HG02970 (cell line): ENCODE results near the gene TOMM22.

Source experiments
- ATAC-seq: cut with Tn5 transposase; IDR thresholded peaks from one replicate; pipeline ENCODE4 v1.9.1; 2021; ENCODE audit warnings: mild to moderate bottlenecking, moderate library complexity, moderate number of reproducible peaks; ENCODE audit not compliant: unreplicated experiment, low FRiP score

The TOMM22 gene

DNA sequence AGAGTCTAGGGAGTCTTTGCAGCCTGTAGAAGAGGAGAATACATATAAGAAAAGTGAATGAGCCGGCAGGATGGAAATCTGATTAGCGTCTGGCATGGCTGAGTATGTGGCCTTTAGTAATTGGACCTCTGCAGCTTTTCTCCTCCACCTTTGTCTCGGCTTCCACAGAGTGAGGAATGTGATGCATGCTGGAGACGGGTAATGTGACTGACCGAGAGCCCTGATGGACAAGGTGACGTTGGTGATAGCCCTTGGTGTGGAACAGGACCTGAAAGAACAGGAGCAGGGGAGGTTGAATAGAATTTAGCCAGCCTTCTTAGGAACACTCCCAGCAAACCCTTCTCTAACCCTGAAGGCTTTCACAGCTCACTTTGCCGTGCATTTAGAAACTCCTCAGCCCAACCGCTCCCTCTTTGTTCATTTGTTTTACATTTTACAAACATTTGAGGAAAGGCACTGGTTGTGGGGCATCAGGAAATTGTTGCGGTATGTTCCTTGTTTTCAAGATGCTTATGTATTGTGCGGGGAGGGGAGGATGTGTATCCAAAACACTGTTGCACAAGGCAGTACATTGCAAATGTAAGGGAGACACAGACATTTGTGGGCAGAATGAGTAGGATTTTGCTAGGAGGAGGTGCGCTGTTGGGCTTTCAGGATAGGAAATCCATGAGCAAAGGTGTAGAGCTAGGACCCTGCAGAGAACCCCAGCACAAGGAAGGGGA, 30.9 kb downstream of the TOMM22 start:
- no peak for ATAC-seq

DNA sequence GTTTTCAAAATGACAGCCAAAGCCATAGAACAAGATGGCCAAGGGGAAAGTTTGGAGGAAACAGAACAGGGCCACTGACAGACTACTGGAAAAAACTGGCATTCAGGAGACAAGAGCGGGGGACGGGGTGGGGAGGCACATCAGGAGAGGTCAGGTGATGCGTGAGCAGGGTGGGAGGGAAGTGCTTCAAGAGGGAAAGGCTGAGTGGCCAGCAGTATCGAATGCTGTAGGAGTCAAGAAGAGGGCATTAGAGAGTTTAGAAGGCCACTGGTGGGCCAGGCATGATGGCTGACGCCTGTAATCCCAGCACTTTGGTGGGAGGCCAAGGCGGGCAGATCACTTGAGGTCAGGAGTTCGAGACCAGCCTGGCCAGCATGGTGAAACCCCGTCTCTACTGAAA, 32.2 kb downstream of the TOMM22 start:
- no peak for ATAC-seq

DNA sequence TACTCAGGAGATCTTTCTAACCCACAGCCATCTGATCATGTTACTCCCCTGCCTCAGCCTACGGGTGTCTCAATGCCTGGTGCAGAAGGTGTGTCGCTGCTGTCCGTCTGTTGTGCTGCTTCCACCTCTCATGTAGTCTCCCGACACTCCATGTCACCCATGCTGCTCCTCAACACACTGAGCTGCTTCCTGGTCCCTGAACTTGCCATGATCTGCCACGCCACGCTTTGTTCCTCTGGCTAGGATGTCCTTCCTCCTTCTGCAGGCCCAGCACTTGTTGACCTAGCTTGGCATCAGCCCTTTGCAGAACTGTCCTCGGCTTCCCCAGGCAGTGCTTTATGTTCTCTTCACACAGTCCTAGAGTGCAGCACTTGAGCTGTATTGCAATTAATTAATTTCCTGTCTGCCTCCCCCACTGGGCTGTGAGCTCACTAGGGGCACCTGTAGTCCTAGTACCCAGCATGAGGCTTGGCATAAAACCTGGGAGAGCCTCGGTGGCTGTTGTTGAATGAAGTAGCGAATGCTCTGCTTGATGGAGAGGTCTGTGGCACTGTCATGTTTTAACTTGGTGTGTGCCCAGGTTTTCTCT, 33.5 kb downstream of the TOMM22 start:
- no peak for ATAC-seq

DNA sequence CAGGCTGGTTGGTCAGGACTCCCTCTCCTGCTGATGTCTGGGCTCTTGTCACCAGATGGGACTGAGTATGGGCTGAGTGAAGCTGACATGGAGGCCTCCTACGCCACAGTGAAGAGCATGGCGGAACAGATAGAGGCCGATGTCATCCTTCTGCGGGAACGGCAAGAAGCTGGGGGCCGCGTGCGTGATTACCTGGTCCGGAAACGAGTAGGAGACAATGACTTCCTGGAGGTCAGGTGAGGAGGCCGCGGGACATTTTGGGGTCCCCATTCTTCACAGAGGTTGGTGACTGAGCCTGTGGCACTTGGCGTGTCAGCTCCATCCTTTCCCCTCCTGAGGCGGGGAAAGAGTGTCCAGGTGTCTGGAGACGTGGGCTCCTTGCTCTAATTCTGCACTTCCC, 34.1 kb downstream of the TOMM22 start:
- ATAC-seq: no peak

DNA sequence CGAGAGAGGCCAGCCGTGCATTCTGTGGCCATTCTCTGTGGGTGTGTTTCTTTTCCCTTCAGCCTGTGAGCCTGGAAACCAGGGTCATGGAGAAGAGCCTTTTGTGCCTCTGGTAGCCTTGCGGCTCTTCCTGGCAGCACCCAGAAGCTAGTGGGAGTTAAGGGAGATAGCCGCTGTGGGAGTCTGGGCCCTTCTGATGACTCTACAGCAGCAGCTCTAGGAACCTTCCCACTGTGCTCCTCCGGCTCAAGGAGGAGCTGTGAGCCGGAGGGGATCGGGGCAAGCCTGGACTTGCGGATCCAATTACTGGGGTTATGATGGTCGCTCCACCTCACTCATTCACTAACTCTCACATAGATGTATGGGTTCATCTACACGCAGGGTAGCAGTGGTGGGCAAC, 34.5 kb downstream of the TOMM22 start:
- ATAC-seq: no peak

DNA sequence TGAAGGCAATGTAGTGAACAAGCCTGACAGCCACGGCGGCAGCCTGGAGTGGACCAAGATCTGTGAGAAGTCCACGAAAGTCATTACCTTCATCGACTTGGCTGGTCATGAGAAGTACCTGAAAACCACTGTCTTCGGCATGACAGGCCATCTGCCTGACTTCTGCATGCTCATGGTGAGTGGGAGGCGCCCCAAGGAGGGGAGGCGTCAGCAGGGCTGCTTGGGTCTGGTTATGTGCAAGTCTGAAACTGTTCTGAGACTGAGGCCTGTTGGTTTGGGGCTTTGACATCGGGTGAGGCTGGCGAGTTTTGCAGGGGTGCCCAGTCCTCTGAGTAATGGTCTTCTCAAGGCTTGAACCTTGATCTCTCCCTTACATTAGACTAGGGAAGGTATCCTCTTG, 35.1 kb downstream of the TOMM22 start:
- no peak for ATAC-seq

DNA sequence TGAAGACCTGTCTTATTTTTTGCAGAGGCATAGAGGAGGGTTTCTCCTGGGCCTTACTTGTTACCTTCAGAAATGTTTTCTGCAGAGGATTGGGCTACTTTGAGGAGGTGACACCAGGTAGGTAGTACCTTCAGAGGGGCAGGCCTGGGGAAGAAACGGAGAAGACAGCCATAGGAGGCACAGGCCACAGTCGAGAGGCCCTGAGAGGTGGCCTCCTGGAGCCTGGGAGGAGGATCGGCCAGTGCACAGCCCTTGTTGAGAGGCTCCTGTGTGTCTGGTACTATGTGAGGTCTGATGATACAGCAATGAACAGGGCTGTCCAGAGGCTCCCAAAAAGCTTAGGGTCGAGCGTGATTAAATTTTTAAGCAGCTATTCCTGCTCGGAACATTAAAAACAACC, 35.5 kb downstream of the TOMM22 start:
- ATAC-seq: no peak

DNA sequence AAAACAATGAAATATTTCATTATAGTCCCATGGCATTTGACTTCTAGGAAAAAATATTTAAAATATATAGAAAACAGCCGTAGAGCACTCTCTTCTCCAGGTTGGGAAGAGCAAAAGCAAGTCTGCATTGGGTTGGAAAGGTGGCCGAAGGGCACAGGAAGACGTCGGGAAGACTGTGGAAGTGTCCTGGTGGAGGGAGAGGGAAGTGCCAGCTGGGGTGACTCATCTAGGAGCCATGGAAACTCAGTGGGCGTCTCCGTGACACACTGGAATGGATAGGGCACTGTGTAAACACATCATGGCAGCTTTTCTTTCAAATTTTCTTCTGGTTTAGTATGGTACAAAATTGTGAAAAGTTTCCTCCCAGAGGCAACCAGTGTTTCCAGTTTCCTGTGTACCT, 36.7 kb downstream of the TOMM22 start:
- no peak for ATAC-seq

DNA sequence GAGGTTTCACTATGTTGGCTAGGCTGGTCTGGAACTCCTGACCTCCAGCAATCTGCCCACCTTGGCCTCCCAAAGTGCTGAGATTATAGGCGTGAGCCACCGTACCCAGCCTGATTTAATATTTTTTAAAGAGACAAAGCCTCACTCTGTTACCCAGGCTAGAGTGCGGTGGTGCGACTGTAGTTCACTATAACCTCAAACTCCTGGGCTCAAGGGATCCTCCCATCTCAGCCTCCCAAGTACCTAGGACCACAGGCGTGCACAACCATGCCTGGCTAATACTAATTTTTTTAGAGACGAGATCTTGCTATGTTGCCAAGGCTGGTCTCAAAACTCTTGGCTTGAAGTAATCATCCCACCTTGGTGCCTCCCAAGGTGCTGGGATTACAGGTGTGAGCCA, 37.4 kb downstream of the TOMM22 start:
- no peak for ATAC-seq

DNA sequence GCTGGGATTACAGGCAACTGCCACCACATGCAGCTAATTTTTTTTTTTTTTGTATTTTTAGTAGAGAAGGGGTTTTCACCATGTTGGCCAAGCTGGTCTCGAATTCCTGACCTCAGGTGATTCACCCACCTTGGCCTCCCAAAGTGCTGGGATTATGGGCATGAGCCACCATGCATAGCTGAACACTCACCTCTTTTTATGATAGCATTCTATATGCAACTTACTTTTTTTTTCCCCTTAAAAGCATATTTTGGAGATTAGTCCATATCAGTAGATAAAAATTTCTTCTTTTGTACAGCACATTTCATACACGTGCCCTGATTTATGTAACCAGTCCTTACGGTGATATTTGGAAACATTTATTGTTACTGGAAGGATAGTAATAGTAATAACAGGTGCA, 38.6 kb downstream of the TOMM22 start:
- ATAC-seq: no peak

DNA sequence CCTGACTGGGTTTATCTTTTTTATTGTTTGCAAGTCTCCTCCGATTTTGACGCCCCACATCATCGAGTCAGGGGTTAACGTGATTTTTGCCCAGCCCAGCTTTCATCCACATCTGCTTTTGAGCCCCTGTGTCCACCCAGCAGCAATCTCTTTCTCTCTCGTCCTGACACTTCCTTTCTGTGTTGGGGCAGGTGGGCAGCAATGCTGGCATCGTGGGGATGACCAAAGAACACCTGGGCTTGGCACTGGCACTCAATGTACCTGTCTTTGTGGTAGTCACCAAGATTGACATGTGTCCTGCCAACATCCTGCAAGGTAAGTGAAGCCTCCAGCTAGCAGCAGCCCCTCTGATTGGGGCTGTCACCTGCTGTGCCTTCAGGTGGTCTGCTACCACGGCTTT, 39.8 kb downstream of the TOMM22 start:
- no peak for ATAC-seq

DNA sequence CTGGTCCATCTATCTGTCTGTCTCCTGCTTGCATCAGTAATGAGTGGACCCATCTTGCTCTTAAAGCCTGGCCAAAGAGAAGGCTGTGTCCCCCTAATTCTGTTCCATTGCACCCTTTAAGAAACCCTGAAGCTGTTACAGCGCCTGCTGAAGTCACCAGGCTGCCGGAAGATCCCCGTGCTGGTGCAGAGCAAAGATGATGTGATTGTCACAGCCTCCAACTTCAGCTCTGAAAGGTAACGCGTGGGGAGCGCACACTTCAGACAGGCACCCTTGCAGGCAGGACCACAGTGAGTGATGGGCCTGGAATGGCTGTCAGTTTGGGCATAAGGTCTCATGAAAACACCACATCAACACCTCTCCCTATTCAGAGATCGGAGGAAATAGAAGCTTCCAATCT, 42.4 kb downstream of the TOMM22 start:
- ATAC-seq: no peak

DNA sequence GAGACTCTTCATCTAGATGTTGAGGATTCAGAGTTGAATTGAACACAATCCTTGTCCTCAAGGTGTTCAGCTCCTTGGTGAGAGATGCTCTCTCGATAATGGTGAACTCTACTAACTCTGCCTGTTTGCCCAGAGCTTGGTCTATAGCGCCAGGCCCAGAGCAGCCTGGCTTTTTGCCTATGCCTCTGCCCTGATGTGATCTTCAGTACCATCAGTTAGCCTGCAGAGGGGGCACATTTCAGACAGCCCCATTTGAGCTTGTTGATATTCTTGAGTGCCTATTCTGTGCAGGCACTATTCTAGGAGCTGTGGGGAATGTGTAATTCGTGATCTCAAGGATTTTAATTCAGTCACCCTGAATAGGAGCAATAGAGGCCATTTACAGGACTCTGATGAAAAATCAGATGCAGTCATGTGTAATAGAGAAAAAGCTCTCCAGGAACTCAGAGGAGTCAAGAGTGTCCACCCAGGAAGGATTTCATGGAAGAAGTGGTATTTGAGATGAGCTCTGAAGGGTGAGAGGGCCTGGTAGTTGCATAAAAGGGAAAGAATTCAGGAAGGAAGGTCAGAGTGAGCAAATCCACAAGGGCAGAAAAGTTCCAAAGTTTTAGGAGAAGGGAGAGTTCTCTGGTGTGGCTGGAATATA, 43.3 kb downstream of the TOMM22 start:
- ATAC-seq: no peak

DNA sequence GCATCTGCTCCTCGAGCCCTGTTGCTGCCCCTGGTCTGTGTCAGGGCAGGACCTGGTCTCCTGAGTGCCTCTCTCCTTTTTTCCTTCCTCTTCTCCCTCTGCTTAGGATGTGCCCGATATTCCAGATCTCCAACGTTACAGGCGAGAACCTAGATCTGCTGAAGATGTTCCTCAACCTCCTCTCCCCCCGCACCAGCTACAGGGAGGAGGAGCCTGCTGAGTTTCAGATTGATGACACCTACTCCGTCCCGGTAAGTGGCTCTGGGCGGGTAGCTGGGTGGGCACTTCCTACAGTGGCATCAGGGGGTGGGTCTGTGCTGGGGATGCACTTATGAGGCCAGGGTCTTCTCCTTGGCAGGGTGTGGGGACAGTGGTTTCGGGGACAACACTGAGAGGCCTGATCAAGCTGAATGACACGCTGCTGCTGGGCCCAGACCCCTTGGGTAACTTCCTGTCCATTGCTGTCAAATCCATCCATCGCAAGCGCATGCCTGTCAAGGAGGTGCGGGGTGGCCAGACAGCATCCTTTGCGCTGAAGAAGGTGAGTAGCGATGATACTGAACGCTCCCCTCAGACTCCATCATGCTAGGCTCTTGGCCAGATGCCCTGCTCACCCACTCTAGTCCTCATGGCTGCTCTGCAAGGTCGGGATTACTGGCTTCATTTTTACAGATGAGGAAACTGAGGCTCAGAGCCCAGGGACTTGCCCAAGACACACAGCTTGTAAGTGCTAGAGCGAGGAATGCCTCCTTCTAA, 44.3 kb downstream of the TOMM22 start:
- ATAC-seq: no peak

DNA sequence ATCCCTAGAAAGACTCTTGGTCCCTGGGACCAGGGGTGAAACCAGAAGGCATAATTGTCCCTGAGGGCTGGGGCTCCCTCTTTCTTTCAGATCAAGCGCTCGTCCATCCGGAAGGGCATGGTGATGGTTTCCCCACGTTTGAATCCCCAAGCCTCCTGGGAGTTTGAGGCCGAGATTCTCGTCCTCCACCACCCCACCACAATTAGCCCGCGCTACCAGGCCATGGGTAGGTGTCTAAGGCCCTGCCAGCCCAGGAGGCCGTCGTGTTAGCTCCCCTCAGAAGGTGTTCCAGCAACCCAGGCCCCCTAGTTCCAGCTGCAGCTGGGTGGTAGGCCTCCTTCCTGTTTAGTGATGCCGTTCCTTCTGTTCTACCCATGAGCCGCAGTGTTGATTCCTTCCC, 45.4 kb downstream of the TOMM22 start:
- no peak for ATAC-seq

DNA sequence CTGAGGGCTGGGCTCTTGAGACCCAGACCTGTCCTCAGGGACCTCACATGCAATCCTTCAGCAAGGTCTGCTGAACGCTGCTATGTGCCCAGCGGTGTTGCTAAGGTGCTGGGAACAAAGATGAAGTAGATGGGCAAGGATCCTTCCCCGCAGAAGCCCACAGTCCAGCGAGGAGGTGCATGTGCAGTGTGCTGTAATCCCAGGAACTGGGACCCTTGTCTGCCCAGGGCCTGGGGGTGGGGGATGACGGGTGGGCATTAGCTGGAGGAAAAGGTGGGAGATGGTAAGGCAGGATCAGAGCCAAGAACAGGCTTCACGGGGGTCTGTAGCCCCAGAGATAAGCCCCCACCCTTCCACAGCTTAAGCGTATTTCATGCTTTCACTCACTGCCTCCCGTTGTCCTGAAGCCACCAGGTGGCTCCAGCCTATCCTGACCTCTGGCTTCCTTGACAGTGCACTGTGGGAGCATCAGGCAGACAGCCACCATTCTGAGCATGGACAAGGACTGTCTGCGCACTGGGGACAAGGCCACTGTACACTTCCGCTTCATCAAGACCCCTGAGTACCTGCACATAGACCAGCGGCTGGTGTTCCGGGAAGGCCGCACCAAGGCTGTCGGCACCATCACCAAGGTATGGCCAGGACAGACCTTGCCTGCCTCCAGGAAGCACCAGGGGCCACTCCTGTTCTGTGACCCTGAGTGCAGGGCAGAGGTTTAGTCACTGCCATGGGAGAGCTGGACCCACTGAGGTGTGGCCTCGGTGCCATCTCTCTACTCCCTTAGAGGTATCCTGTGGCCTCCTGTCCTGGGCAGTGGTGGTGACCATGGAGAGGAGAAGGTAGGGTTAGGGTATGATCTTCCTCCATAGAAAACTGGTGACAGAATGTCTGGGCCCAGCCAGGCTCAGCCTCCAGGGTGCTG, 46.0 kb downstream of the TOMM22 start:
- no peak for ATAC-seq

DNA sequence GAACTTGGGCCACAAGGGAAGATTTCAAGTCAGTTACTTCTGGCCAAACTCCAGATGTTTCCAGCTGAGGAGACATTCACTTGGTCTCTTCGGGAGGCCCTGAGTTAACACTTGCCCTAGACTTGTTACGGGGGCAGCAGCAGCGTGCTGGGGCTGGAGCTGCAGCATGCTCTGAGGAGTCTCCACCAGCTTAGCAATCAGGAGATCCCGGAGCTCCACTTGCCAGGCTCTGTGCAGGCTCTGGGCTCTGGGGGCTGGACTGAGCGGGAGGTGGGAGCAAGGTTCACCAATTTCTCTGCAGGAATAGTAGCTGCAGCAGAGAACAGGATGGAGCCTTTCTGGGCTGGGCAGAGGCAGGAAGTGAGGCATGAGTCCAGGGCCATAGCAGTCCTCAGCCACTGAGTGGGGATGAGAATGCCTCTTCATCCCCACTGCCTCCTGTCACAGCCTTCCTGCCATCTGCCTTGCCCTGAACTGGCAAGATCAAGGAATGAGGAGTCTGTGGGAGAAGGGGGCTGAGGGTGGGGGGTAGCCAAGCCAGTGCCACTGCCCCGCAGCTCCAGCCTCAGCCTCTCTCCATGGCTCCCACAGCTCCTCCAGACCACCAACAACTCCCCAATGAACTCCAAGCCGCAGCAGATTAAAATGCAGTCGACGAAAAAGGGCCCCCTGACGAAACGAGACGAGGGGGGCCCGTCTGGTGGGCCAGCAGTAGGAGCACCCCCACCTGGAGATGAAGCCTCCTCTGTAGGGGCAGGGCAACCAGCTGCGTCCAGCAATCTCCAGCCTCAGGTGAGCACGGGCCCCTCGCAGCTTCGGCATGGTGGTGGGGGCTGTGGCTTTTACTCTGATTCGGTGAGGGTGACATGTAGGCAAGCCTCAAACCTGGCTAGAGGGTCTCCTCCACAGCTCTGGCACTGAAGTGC, 47.4 kb downstream of the TOMM22 start:
- ATAC-seq: no peak

DNA sequence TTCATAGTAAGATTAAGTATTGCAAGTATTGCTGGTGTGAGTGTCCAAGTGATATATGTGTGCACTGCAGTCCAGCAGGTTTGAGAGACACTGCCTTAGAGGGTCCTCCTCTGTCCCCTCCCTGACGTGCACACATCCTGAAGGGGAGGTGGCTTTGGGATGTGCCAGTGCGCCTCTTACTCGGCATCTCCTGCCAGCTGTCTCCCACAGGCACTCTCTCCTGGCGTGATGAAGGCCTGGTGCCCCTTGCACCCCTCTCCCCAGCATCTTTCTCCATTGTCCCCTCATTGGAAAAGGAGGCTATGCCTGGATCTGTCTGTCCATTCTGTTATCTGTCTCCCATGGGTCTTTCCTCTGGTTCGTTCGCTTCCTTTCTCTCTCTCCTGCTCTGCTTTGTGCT, 48.2 kb downstream of the TOMM22 start:
- ATAC-seq: no peak

DNA sequence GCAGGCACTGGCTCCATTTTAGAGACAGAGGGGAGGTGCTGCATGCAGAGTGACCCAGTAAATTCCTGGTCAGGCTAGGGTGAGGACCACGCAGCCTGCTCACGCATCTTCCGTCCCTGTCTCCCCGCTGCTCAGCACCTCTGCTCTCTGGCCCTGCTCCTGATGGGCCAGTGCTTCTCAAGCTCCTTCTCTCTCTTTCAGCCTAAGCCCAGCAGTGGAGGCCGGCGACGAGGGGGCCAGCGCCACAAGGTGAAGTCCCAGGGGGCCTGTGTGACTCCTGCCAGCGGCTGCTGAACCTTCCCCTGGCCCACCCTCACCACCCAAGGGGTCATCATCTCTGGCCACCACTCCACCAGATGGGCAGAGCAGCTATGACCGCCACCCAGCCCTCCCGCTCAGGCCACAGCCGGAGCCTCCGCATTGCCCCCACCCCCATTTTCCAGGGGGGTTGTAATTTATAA, 48.7 kb downstream of the TOMM22 start:
- no peak for ATAC-seq
